ENCODE measurements around the gene COP1. TPM values are rescaled to one million over a fixed set of nuclear protein-coding genes. Genes with fewer than 3 reads are reported as not detected.

The COP1 gene
- total RNA-seq, 4 donors from 2014 or later: 36.1 to 53.6 (median 39.5) TPM

GRCh38 chr1:176051902-176052518, 155.1 kb downstream of the COP1 start:
- H3K9me3 ChIP-seq: no peaks in the 10 kb centered on the region
- no peak for DNase-seq (ENCODE audit: extremely low spot score)
- H3K27me3 ChIP-seq: no peaks in the 10 kb centered on the region
- TF ChIP-seq POLR2AphosphoS5 (IDR thresholded peaks at IDR 0.05) (no peak), EP300 (IDR thresholded peaks at IDR 0.05) (no peak), POLR2A (IDR thresholded peaks at IDR 0.05; ENCODE audit: low read depth) (no peak), CTCF (IDR thresholded peaks at IDR 0.05) (no peak)
- no peak overlapping the region for H3K4me3 ChIP-seq
- peaks cover 0 to 4% (median 0%) of the 10 kb centered on the region in 4 donors for H3K36me3 ChIP-seq
- WGBS: 92% methylated on average over 4 of the region's 4 CpGs
- intact Hi-C loops (cut with DNase I): no loop called here
- no peaks in the 10 kb centered on the region for H3K4me1 ChIP-seq
- no peak overlapping the region for H3K27ac ChIP-seq (replicated peaks in 1 of 4)

- 99% methylated on average over 3 of the region's 3 CpGs for WGBS
These were observed 155.7 kb downstream of the COP1 start for GRCh38 chr1:176051402-176051801.

GRCh38 chr1:176049582-176049981, 157.5 kb downstream of the COP1 start:
- intact Hi-C loops (cut with DNase I): no loop called here
- Histone ChIP-seq H3K27me3 (no peaks in the 10 kb centered on the region), H3K4me1 (no peaks in the 10 kb centered on the region), H3K4me3 (no peak overlapping the region), H3K36me3 (peaks cover 0 to 4% (median 0%) of the 10 kb centered on the region in 4 donors), H3K9me3 (no peaks in the 10 kb centered on the region), H3K27ac (replicated peaks in 1 of 4) (no peak overlapping the region)
- TF ChIP-seq POLR2AphosphoS5 (IDR thresholded peaks at IDR 0.05) (no peak), EP300 (IDR thresholded peaks at IDR 0.05) (no peak), CTCF (IDR thresholded peaks at IDR 0.05) (no peak), POLR2A (IDR thresholded peaks at IDR 0.05; ENCODE audit: low read depth) (no peak)
- DNase-seq (ENCODE audit: extremely low spot score): no peak

More at GRCh38 chr1:176051402-176051801, 155.7 kb downstream of the COP1 start:
- H3K36me3 ChIP-seq: peaks cover 0 to 4% (median 0%) of the 10 kb centered on the region in 4 donors
- no peak overlapping the region for H3K27ac ChIP-seq (replicated peaks in 1 of 4)
- intact Hi-C loops (cut with DNase I): no loop called here
- H3K9me3 ChIP-seq: no peaks in the 10 kb centered on the region
- no peaks in the 10 kb centered on the region for H3K27me3 ChIP-seq
- H3K4me1 ChIP-seq: no peaks in the 10 kb centered on the region
- DNase-seq (ENCODE audit: extremely low spot score): no peak
- H3K4me3 ChIP-seq: no peak overlapping the region
- no peak for TF ChIP-seq POLR2A (IDR thresholded peaks at IDR 0.05; ENCODE audit: low read depth)
- no peak for TF ChIP-seq EP300 (IDR thresholded peaks at IDR 0.05)
- TF ChIP-seq POLR2AphosphoS5 (IDR thresholded peaks at IDR 0.05): no peak
- no peak for TF ChIP-seq CTCF (IDR thresholded peaks at IDR 0.05)

- no peak for DNase-seq (ENCODE audit: extremely low spot score)
- no peaks in the 10 kb centered on the region for H3K9me3 ChIP-seq
- intact Hi-C loops (cut with DNase I): no loop called here
- 96% methylated on average over 3 of the region's 3 CpGs for WGBS
- no peak overlapping the region for H3K27ac ChIP-seq (replicated peaks in 1 of 4)
- no peak for TF ChIP-seq EP300 (IDR thresholded peaks at IDR 0.05)
- H3K4me1 ChIP-seq: no peaks in the 10 kb centered on the region
- H3K4me3 ChIP-seq: no peak overlapping the region
- H3K36me3 ChIP-seq: peaks cover 11 to 15% (median 12%) of the 10 kb centered on the region in 4 donors
- no peaks in the 10 kb centered on the region for H3K27me3 ChIP-seq
These were observed 160.2 kb downstream of the COP1 start for GRCh38 chr1:176046926-176047325.

GRCh38 chr1:176043537-176043936, 163.5 kb downstream of the COP1 start:
- Histone ChIP-seq H3K27me3 (no peaks in the 10 kb centered on the region), H3K9me3 (no peaks in the 10 kb centered on the region), H3K4me3 (no peak overlapping the region), H3K36me3 (peaks cover 28 to 41% (median 33%) of the 10 kb centered on the region in 4 donors), H3K4me1 (no peaks in the 10 kb centered on the region), H3K27ac (replicated peaks in 1 of 4) (no peak overlapping the region)
- no peak for DNase-seq (ENCODE audit: extremely low spot score)
- TF ChIP-seq POLR2A (IDR thresholded peaks at IDR 0.05; ENCODE audit: low read depth) (no peak), CTCF (IDR thresholded peaks at IDR 0.05) (no peak), EP300 (IDR thresholded peaks at IDR 0.05) (no peak), POLR2AphosphoS5 (IDR thresholded peaks at IDR 0.05) (no peak)
- intact Hi-C loops (cut with DNase I): no loop called here
